Measurements from ENCODE around the gene ERAS.

ERAS gene, protein sequence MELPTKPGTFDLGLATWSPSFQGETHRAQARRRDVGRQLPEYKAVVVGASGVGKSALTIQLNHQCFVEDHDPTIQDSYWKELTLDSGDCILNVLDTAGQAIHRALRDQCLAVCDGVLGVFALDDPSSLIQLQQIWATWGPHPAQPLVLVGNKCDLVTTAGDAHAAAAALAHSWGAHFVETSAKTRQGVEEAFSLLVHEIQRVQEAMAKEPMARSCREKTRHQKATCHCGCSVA

DNA sequence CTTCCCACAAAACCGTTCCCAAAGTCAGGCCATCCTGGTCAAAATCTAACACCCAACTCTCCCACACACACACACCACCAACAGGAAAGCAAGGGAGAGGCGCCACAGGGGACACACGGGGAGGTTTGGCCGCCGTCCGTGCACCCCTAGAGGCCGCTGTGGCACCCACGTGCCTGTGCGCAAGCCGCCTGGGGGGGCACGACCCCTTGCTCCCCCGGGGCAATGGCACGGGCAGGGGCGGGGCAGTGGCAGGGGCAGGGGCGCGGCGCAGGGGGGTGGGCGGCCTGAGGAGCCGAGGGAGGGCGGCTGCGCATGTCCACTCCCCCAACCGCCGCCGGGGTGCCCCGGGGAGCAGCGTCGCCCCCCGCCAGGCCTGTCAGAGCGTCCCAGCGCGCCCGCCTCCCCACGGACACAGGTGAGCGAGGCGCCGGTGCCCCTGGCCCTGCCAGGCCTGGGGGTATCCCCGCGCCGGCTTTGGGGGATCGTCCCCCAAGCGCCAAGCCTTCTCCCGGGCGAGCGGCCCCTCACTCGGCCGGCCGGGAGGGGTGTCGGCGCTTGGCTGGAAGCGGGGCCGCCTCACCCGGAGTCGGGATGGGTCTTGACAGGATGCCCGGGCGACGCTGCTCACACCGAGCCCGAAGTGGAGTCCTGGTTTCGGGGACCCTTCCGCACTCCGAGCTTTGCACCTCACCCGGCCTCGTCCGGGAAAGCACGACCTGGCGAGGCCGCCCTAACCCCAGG, at the start of gene ERAS:
ERAS (plus strand) TSS at position 379 of the 741 bp plus-strand sequence. CDS start 2,611 bp downstream, outside the sequence.
- FAIRE-seq, result no peak

DNA sequence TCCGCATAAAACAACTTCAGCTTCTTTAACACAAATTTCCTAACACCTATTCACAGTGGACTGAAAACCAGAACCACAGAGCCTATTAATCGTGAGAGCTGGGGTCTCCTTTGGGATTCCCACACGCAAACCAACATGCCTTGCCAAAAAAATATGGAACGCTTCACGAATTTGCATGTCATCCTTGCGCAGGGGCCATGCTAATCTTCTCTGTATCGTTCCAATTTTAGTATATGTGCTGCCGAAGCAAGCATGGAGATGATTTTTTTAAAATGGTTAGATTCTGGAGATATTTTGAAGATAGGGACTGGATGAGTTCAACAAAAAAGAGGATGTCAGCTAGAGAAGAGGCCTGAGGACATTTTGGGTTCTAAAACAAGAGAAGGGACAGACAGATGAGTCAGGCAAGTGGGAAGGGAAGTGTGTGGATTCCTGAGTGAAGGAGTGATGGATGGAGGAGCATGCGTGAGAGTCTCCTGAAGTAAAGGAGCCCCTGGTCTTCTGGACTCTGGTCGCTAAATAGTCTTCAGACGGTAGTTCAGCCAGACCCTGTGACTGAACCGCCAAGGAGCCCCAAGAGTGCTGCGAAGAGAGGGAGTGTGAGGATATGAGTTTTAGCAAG, 49.4 kb upstream of the ERAS start:
- FAIRE-seq, result no peak

DNA sequence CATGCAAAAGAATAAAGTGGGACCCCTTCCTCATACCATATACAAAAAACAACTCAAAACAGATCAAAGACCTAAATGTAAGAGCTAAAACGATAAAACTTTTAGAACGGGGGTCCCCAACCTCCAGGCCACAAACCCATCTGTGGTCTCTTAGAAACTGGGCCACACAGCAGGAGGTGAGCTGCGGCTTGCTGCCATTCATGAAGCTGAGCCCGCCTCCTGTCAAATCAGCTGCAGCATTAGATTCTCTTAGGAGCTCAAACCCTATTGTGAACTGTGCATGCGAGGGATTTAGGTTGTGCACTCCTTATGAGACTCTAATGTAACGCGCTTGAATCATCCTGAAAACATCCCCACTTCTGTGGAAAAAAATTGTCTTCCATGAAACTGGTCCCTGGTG, 46.9 kb upstream of the ERAS start:
- FAIRE-seq, result no peak

- FAIRE-seq, result no peak
Measured at GRCh38 chrX:48781705-48782104, 44.6 kb upstream of the ERAS start.

GRCh38 chrX:48782216-48782615, 44.1 kb upstream of the ERAS start:
- no peak for FAIRE-seq

GRCh38 chrX:48782795-48783194, 43.5 kb upstream of the ERAS start:
- no peak for FAIRE-seq

- FAIRE-seq, result no peak
Measured at GRCh38 chrX:48784726-48785125, 41.6 kb upstream of the ERAS start.

DNA sequence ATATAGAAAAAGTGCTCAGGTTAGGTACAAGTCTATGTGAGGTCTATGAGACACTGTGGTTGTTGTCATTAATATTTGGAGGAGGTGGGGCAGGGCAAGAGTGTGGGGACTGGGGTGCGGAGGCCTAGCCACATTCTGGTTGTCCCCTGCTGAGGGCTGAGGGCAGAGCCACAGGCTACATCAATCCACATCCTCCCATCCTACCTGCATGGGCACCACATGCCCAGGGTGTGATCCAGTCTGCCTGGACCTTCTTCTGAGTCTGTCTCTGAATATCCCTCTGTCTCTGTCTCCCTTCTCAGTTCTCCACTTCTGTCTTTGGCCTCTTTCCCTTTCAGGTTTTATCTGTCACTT, 41.1 kb upstream of the ERAS start:
- FAIRE-seq, result no peak

DNA sequence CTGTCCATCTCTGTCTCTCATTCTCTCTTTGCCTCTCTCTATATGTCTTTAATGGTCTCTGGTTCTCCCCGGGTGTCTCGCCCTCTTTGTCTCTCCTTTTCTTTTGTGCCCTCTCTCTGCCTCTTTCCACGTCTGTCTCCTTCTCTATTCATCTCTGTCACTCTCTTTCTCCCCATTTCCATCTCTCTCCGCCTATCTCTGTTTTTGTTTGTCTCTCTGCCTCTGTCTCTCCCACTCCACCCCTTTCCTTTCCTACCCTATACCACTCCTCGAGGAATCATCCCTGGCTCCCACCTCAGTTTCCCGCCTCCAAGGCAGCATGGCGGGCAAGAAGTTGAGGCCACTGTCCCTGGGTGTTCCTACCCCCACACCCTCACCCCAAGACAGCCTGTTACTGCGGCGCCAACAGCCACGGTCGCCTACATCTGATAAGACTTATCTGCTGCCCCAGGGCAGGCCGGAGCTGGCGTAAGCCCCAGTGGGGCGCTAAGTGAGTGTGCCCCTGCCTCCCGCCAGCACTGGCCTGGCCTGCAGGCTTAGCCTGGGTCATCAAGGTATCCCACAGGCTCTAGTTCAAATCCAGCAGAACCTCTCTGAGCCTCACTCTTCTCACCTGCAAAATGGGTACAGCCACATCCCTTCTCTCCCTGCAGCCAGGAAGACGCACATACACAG, 40.6 kb upstream of the ERAS start:
- no peak for FAIRE-seq

GRCh38 chrX:48786341-48786800, 39.9 kb upstream of the ERAS start, which contains the start of gene GATA1:
Gene GATA1 (plus strand): TSS chrX:48786590. CDS start chrX:48791110, 4,520 bp downstream.
- FAIRE-seq, result no peak

DNA sequence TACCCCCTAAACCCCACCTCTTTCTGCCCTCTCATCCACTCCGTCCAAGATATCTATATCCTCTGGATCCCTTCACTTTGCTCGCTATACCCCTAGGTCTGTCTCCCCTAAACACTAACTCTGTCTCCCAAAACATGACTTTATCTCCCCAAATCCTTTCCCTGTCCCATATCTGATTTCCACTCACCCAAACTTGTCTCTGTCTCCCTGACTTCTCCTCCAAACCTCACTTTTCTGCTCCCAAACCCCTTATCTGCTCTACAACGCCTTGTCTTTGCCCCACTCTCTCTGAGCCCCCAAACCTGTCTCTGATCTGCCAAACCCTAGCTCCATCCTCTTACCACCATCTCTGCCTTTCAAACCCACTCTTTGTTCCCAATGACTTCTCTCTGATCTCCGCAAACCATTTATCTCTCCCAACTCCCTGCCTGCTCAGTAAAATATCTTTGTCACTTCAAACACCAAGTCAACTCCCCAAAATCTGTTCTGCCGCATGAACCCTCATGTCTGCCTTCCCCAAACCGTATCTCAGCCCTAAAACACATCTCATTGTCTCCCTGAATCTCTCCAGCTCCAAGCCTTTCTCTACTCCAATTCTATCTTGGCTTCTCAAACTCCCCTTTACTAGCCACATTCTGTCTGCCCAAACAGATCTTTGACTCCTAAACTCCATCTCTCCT, 39.3 kb upstream of the ERAS start:
- no peak for FAIRE-seq

GRCh38 chrX:48787505-48788443, 38.5 kb upstream of the ERAS start:
- FAIRE-seq, result no peak

DNA sequence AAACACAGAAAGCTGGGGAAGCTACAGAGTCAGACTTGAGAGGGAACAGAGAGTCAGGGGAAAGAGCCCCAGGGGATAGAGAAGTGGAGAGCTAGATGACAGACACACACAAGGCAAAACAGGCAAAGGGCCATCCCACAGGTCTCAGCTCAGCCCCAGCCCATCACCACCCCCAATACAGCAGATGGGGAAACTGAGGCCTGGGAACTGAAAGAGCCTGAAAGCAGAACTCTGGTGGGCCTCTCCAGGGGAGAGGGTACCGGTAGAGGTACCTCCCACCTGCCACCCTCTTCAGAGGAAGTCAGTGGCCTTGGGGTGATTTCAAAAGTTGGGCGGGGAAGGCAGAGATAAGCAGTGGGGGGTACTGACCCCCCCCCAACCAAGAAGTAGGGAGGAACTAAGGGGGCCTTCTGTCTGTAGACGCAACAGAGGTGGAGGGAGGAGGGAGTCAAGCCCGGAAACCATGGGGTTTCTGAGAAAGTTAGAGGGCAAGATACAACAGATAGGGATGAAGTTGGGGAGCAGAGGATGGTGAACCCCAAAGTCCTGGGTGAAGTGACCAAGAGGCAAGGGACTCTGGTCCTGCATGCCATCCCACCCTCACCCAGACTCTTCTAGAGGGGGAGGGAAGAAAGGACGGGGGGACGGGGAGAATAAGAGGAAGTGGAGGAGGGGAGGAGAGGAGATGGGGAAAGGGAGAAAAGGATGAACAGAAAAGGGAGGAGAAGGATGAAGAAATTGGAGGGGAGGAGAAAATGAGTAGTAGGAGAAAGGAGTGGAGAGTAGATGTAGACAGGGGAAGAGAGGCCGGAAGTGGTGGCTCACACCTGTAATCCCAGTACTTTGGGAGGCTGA, 36.7 kb upstream of the ERAS start:
- FAIRE-seq, result no peak

GRCh38 chrX:48790477-48790876, 35.8 kb upstream of the ERAS start:
- FAIRE-seq, result no peak

- FAIRE-seq, result no peak
Measured at GRCh38 chrX:48791063-48791820, 35.1 kb upstream of the ERAS start.

GRCh38 chrX:48792219-48792618, 34.1 kb upstream of the ERAS start:
- FAIRE-seq, result no peak

DNA sequence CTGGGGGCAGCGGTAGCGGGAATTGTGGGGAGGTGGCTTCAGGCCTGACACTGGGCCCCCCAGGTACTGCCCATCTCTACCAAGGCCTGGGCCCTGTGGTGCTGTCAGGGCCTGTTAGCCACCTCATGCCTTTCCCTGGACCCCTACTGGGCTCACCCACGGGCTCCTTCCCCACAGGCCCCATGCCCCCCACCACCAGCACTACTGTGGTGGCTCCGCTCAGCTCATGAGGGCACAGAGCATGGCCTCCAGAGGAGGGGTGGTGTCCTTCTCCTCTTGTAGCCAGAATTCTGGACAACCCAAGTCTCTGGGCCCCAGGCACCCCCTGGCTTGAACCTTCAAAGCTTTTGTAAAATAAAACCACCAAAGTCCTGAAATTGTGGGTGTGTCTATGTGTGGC, 32.4 kb upstream of the ERAS start:
- no peak for FAIRE-seq

DNA sequence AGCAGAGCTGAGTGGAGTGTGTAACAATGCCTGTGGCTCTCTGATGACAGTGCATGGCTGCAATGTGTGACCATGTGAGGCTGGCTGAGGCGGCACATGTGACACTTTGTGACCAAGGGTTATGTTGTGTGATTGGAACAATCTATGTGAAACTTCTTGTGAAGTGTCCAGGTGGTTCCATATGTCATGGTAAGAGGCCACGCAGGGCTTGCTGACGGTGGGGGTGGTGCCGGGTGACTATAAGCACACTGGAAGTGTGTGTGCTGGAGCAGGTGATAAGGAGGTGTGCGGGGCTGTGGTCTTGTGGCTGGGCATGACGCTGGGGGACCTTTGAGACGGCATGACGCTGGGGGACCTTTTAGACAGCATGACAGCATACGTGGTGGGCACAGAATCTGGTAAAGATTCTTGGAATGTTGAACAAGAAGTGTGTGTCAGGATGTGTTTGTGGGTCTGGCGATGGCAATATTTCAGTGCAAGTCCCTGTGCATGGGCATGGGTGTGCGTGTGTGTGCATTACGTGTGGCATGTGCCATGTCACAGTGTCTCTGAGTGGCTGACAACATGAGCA, 31.9 kb upstream of the ERAS start:
- FAIRE-seq, result no peak

DNA sequence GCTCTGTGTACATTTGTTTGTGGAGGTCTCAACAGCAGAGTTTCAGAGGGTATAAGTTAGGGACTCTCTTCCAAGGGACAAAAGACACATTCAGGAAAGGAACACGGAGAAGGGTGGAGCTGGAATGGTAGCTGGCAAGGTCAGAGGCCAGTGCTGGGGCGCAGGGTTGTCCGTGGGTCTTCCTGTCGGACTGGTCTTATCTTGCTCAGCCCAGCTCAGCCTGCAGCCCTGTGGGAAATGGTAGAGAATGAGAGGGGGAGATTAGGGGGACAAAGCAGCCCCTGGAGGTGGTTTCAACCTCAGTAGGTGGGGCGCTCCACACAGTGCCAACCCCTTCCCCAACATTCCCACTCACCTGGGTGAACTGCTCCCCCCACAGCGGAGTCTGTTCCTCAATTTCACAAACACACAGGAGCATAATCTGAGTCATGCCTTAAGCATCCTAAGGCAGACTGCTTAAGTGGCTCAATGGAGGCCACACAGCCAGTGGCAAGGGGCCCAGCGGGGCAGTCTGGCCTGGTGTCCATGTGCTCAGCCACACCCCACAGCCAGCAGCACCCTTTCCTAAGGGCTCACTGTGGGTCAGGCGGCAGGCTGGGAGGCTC, 31.3 kb upstream of the ERAS start:
- no peak for FAIRE-seq

Measured in endometrium (tissue), 2 donors.